ENCODE results near the gene CSF3.

Gene CSF3

GRCh38 chr17:39996162-39996561 is 19.1 kb upstream of the CSF3 start:
- Histone ChIP-seq H3K27me3 (ENCODE audit: low read length) (no peaks in the 10 kb centered on the region), H3K27ac (ENCODE audit: low read depth, low read length) (no peak overlapping the region), H4K20me1 (ENCODE audit: low read depth, low read length) (no peaks in the 10 kb centered on the region), H3K9me3 (ENCODE audit: insufficient read depth, low read length) (no peaks in the 10 kb centered on the region), H3K36me3 (ENCODE audit: low read length) (no peaks in the 10 kb centered on the region), H3K4me2 (ENCODE audit: low read depth, low read length, poor library complexity, severe bottlenecking) (no peak overlapping the region), H3K4me3 (ENCODE audit: insufficient read depth, low read length, poor library complexity, severe bottlenecking) (no peak overlapping the region), H3K9me2 (replicated peaks; ENCODE audit: insufficient read depth, low read length) (no peaks in the 10 kb centered on the region), H3K9ac (ENCODE audit: low read length) (no peak overlapping the region), H2AFZ (ENCODE audit: low read depth, low read length, severe bottlenecking) (no peak overlapping the region), H3K79me2 (ENCODE audit: insufficient read depth, low read length) (no peaks in the 10 kb centered on the region), H3F3A (ENCODE audit: insufficient read depth) (no peaks in the 10 kb centered on the region; the same call in 1 of the 2 replicates)
- TF ChIP-seq EZH2phosphoT487 (conservative IDR thresholded peaks at IDR 0.05; ENCODE audit: low read length) (no peak), CTCF (IDR thresholded peaks at IDR 0.05; ENCODE audit: insufficient read depth, low read length, poor library complexity, severe bottlenecking) (no peak)

- Histone ChIP-seq H3K79me2 (ENCODE audit: insufficient read depth, low read length) (no peaks in the 10 kb centered on the region), H3F3A (ENCODE audit: insufficient read depth) (no peaks in the 10 kb centered on the region; the same call in 1 of the 2 replicates), H3K27me3 (ENCODE audit: low read length) (no peaks in the 10 kb centered on the region), H3K4me2 (ENCODE audit: low read depth, low read length, poor library complexity, severe bottlenecking) (no peak overlapping the region), H2AFZ (ENCODE audit: low read depth, low read length, severe bottlenecking) (no peak overlapping the region), H3K4me3 (ENCODE audit: insufficient read depth, low read length, poor library complexity, severe bottlenecking) (no peak overlapping the region), H3K36me3 (ENCODE audit: low read length) (no peaks in the 10 kb centered on the region), H4K20me1 (ENCODE audit: low read depth, low read length) (no peaks in the 10 kb centered on the region), H3K27ac (ENCODE audit: low read depth, low read length) (no peak overlapping the region), H3K9ac (ENCODE audit: low read length) (no peak overlapping the region), H3K9me3 (ENCODE audit: insufficient read depth, low read length) (no peaks in the 10 kb centered on the region), H3K9me2 (replicated peaks; ENCODE audit: insufficient read depth, low read length) (no peaks in the 10 kb centered on the region)
- TF ChIP-seq CTCF (IDR thresholded peaks at IDR 0.05; ENCODE audit: insufficient read depth, low read length, poor library complexity, severe bottlenecking): no peak
- no peak for TF ChIP-seq EZH2phosphoT487 (conservative IDR thresholded peaks at IDR 0.05; ENCODE audit: low read length)
Observed at GRCh38 chr17:39996800-39997199, 18.4 kb upstream of the CSF3 start.

GRCh38 chr17:39997543-39997942 is 17.7 kb upstream of the CSF3 start:
- Histone ChIP-seq H4K20me1 (ENCODE audit: low read depth, low read length) (no peaks in the 10 kb centered on the region), H3F3A (ENCODE audit: insufficient read depth) (no peaks in the 10 kb centered on the region; the same call in 1 of the 2 replicates), H3K27me3 (ENCODE audit: low read length) (no peaks in the 10 kb centered on the region), H3K79me2 (ENCODE audit: insufficient read depth, low read length) (no peaks in the 10 kb centered on the region), H3K9me3 (ENCODE audit: insufficient read depth, low read length) (no peaks in the 10 kb centered on the region), H3K9me2 (replicated peaks; ENCODE audit: insufficient read depth, low read length) (no peaks in the 10 kb centered on the region), H3K36me3 (ENCODE audit: low read length) (no peaks in the 10 kb centered on the region), H3K27ac (ENCODE audit: low read depth, low read length) (no peak overlapping the region), H3K9ac (ENCODE audit: low read length) (no peak overlapping the region), H3K4me2 (ENCODE audit: low read depth, low read length, poor library complexity, severe bottlenecking) (no peak overlapping the region), H3K4me3 (ENCODE audit: insufficient read depth, low read length, poor library complexity, severe bottlenecking) (no peak overlapping the region), H2AFZ (ENCODE audit: low read depth, low read length, severe bottlenecking) (no peak overlapping the region)
- no peak for TF ChIP-seq EZH2phosphoT487 (conservative IDR thresholded peaks at IDR 0.05; ENCODE audit: low read length)
- no peak for TF ChIP-seq CTCF (IDR thresholded peaks at IDR 0.05; ENCODE audit: insufficient read depth, low read length, poor library complexity, severe bottlenecking)

Data from SU-DHL-6 (cell line).